Measurements from ENCODE around the gene VAT1L.

Gene VAT1L

DNA sequence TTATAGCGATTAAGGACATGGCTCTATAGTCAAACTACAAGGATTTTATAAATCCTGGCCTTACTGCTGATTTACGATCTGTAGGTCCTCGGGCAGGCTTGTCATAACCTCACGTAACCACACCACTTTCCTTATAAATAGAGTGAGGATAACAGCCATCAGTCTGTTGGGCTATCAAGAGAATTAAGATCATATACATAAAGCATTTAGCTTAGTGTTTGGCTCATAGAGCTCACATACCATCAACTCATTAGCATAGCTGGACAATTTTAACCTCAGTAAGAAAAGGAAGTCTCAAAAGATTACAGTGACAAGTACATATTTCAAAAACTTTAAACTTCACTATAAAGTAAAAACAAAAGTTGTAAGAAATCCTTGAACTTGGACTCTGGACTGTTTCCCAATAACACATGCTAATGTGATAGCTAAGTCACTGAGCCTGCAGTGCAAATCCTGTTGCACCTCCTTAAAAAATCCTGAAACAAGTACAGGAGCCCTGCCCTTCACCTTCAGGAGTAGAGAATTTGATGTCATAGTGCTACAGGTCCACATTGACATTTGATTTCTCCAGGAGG lies 213.2 kb downstream of the VAT1L start:
- Histone ChIP-seq H3K4me1 (ENCODE audit: control insufficient read depth, insufficient read depth, low read length) (no peaks in the 10 kb centered on the region), H3K9ac (ENCODE audit: low read length) (no peak overlapping the region), H3K4me3 (ENCODE audit: low read length) (no peak overlapping the region), H3K27me3 (ENCODE audit: control insufficient read depth, insufficient read depth, low read length) (no peaks in the 10 kb centered on the region), H3K9me3 (ENCODE audit: control insufficient read depth, low read length) (no peaks in the 10 kb centered on the region), H3K36me3 (ENCODE audit: control insufficient read depth, insufficient read depth, low read length) (no peaks in the 10 kb centered on the region)

DNA sequence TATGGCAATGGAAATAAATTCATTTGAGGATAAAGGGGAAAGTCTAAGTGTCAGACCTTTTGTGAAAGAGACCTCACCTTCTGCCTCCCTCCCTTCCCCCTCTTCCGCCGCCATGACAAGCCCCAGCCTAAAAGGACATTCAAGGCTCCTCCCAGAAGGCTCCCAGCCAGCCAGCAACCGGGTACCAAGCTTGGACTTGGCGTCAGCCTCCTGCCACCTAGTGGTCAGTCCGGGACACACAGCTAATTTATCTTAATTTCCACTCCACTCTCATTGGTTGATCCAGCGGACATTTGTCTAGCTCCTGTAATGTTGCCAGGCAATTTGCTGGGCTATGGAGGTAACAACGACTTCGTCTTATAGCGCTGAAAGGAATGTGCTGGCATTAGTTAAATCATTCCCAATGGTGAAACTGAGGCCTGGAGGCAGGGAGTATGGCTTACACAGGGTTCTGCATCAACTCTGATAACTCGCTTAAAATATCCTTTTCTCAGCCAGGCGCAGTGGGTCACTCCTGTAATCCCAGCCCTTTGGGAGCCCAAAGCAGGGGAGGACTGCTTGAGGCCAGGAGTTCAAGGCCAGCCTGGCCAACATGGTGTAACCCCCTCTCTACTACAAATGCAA lies 214.7 kb downstream of the VAT1L start:
- no peaks in the 10 kb centered on the region for H3K9me3 ChIP-seq (ENCODE audit: control insufficient read depth, low read length)
- no peaks in the 10 kb centered on the region for H3K27me3 ChIP-seq (ENCODE audit: control insufficient read depth, insufficient read depth, low read length)
- H3K9ac ChIP-seq (ENCODE audit: low read length) = no peak overlapping the region
- H3K4me3 ChIP-seq (ENCODE audit: low read length) = no peak overlapping the region
- no peaks in the 10 kb centered on the region for H3K4me1 ChIP-seq (ENCODE audit: control insufficient read depth, insufficient read depth, low read length)
- H3K36me3 ChIP-seq (ENCODE audit: control insufficient read depth, insufficient read depth, low read length) = no peaks in the 10 kb centered on the region

DNA sequence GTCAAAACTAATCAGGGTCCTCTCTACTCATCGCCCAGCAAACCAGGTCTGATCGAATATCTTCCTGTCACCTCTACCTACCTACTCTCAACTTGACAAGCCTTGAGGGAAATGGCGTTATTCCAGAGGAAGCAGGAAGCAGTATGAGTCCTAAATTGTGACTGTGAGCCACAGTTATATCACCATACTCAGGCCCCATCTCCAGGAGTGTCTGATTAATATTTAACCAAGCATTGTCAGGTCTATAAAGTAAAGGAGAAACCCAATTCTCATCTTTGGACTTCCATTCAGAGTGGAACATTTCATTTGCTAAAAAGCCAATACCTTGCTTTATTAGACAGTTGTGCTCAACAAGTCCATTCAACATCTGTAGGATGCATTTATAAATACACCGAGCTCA lies 216.2 kb downstream of the VAT1L start:
- no peaks in the 10 kb centered on the region for H3K9me3 ChIP-seq (ENCODE audit: control insufficient read depth, low read length)
- H3K36me3 ChIP-seq (ENCODE audit: control insufficient read depth, insufficient read depth, low read length) = no peaks in the 10 kb centered on the region
- H3K4me3 ChIP-seq (ENCODE audit: low read length) = no peak overlapping the region
- no peaks in the 10 kb centered on the region for H3K27me3 ChIP-seq (ENCODE audit: control insufficient read depth, insufficient read depth, low read length)
- no peaks in the 10 kb centered on the region for H3K4me1 ChIP-seq (ENCODE audit: control insufficient read depth, insufficient read depth, low read length)
- no peak overlapping the region for H3K9ac ChIP-seq (ENCODE audit: low read length)

DNA sequence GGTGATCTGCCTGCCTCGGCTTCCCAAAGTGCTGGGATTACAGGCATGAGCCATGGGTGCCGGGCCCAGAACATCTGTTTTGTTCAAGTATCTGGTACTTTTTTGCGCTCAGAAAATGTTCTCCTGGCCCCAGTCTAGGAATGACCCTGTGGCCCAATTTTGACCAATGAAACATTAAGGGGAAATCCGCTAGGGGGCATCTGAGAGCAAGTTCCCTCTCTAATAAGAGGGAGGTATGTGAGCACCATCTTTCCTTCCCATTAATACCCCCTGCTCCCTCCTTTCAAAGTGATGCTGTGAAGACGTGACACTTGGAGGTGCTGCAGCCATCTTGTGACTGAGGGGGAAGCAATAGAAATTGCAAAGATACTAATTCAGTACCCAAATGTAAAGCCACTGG lies 217.5 kb downstream of the VAT1L start:
- Histone ChIP-seq H3K9ac (ENCODE audit: low read length) (no peak overlapping the region), H3K9me3 (ENCODE audit: control insufficient read depth, low read length) (no peaks in the 10 kb centered on the region), H3K36me3 (ENCODE audit: control insufficient read depth, insufficient read depth, low read length) (no peaks in the 10 kb centered on the region), H3K4me1 (ENCODE audit: control insufficient read depth, insufficient read depth, low read length) (no peaks in the 10 kb centered on the region), H3K4me3 (ENCODE audit: low read length) (no peak overlapping the region), H3K27me3 (ENCODE audit: control insufficient read depth, insufficient read depth, low read length) (no peaks in the 10 kb centered on the region)

DNA sequence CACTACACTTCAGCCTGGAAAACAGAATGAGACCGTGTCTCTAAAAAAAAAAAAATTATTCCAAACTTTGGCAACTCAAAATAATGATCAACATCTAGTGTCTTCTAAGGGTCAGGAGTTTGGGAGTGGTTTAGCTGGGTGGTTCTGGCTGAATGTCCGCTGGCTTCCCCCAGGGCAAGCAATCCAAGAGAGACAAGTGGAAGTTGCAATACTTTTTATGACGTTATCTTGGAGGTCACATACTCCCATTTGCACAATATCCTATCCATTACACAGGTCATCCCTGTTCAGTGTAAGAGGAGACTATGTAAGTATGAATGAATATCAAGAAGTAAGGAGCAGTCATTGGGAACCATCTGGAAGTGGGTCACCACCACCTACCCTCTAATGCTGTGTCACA lies 218.8 kb downstream of the VAT1L start:
- Histone ChIP-seq H3K36me3 (ENCODE audit: control insufficient read depth, insufficient read depth, low read length) (no peaks in the 10 kb centered on the region), H3K4me1 (ENCODE audit: control insufficient read depth, insufficient read depth, low read length) (no peaks in the 10 kb centered on the region), H3K9me3 (ENCODE audit: control insufficient read depth, low read length) (no peaks in the 10 kb centered on the region), H3K9ac (ENCODE audit: low read length) (no peak overlapping the region), H3K4me3 (ENCODE audit: low read length) (no peak overlapping the region), H3K27me3 (ENCODE audit: control insufficient read depth, insufficient read depth, low read length) (no peaks in the 10 kb centered on the region)

DNA sequence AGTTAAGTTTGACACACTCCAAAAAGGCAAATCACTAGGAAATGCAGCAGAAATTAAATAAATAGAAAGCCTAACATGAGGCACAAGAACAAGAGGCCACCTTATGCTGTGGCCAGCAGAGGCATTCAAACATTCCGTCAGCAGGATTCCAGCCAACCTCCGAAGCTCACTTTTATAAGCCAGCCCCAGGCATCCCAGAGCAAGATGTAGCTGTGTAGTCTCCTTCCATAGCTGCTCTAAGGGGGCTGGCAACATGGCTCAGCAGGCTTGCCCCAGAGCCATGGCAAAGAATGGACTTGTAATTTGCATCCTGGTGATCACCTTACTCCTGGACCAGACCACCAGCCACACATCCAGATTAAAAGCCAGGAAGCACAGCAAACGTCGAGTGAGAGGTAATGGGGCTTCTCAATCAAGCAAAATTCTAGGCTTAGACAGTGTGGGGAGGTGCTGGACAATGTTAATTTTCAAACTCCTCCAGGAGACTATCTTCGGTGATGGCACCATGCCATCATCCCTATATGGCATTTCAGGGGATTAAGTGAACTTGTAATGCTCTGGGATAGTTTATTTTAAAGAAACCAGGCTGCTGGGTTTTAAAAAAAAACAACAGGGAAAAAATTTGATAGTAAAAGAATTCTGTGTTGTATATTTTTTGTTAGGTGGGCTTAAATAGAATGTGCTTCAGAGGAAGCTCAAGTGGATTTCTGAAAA lies 234.1 kb downstream of the VAT1L start, which contains the start of gene CLEC3A:
Gene CLEC3A, plus strand, starts transcription at position 202 of the 714 bp plus-strand sequence. Its CDS starts 79 bp downstream, at position 281.
- H3K4me3 ChIP-seq (ENCODE audit: low read length) = no peak within 1 kb of the TSS
- H3K9ac ChIP-seq (ENCODE audit: low read length) = no peak within 1 kb of the TSS
- H3K36me3 ChIP-seq (ENCODE audit: control insufficient read depth, insufficient read depth, low read length) = no peaks in the 10 kb centered on the region
- no peaks in the 10 kb centered on the region for H3K9me3 ChIP-seq (ENCODE audit: control insufficient read depth, low read length)
- no peaks in the 10 kb centered on the region for H3K27me3 ChIP-seq (ENCODE audit: control insufficient read depth, insufficient read depth, low read length)
- no peaks in the 10 kb centered on the region for H3K4me1 ChIP-seq (ENCODE audit: control insufficient read depth, insufficient read depth, low read length)

DNA sequence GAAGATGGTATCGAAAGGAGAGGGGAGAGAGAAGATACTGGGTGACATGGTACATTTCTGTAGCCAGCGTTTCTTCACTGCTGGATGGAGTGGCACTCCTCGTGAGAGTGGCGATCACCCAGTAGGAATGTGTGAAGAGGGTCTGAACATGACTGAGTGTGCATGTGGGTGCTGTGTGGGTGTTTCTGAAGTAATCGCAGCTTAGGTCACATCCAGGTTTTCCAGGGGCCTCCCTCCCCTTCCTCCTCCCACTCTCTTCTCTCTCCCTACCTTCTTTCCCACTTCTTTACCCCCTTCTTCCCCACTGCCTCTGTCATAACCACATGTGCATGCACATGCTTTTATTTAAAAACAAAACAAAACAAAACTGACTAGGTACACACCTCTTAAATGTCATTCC lies 235.8 kb downstream of the VAT1L start:
- H3K36me3 ChIP-seq (ENCODE audit: control insufficient read depth, insufficient read depth, low read length) = no peaks in the 10 kb centered on the region
- no peak overlapping the region for H3K9ac ChIP-seq (ENCODE audit: low read length)
- no peaks in the 10 kb centered on the region for H3K4me1 ChIP-seq (ENCODE audit: control insufficient read depth, insufficient read depth, low read length)
- H3K27me3 ChIP-seq (ENCODE audit: control insufficient read depth, insufficient read depth, low read length) = no peaks in the 10 kb centered on the region
- no peak overlapping the region for H3K4me3 ChIP-seq (ENCODE audit: low read length)
- H3K9me3 ChIP-seq (ENCODE audit: control insufficient read depth, low read length) = no peaks in the 10 kb centered on the region

DNA sequence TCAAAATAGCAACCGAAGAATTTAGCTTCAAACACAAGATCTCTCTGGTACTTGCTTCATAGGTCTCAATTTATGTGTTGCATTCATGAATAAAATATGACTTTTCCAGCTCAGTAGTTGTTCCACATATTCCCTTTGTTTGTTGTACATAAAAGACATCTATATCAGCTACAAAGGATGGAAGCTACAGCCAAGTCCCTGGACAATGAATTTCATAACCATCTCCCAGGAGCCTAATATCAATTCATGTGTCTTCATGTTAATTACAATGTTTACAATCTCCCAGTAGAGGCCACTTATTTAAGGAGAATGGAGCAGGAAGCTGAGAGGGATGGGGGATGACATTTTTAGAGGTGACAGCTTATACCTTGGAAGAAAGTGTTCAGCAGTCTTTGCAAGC lies 237.3 kb downstream of the VAT1L start:
- Histone ChIP-seq H3K27me3 (ENCODE audit: control insufficient read depth, insufficient read depth, low read length) (no peaks in the 10 kb centered on the region), H3K9me3 (ENCODE audit: control insufficient read depth, low read length) (no peaks in the 10 kb centered on the region), H3K4me3 (ENCODE audit: low read length) (no peak overlapping the region), H3K36me3 (ENCODE audit: control insufficient read depth, insufficient read depth, low read length) (no peaks in the 10 kb centered on the region), H3K4me1 (ENCODE audit: control insufficient read depth, insufficient read depth, low read length) (no peaks in the 10 kb centered on the region), H3K9ac (ENCODE audit: low read length) (no peak overlapping the region)

DNA sequence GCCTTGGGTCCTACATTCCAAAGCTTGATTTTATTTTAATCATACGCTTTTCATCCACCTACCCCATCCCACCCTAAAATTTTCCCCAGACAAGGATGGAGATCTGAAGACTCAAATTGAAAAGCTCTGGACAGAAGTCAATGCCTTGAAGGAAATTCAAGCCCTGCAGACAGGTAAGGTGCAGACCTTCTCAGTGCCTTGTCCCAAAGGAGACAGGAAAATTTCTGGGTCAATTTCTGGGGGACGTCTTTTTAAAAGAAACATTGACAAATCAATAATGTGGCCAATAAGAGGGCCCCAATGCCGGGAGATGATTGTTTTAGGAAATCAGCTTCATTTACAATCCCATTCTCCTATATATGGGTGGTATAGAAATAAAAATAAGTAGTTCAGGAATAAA lies 239.7 kb downstream of the VAT1L start:
- Histone ChIP-seq H3K9me3 (ENCODE audit: control insufficient read depth, low read length) (no peaks in the 10 kb centered on the region), H3K9ac (ENCODE audit: low read length) (no peak overlapping the region), H3K27me3 (ENCODE audit: control insufficient read depth, insufficient read depth, low read length) (no peaks in the 10 kb centered on the region), H3K36me3 (ENCODE audit: control insufficient read depth, insufficient read depth, low read length) (no peaks in the 10 kb centered on the region), H3K4me3 (ENCODE audit: low read length) (no peak overlapping the region), H3K4me1 (ENCODE audit: control insufficient read depth, insufficient read depth, low read length) (no peaks in the 10 kb centered on the region)
